ENCODE results near the gene ZNF382.

The ZNF382 gene

DNA sequence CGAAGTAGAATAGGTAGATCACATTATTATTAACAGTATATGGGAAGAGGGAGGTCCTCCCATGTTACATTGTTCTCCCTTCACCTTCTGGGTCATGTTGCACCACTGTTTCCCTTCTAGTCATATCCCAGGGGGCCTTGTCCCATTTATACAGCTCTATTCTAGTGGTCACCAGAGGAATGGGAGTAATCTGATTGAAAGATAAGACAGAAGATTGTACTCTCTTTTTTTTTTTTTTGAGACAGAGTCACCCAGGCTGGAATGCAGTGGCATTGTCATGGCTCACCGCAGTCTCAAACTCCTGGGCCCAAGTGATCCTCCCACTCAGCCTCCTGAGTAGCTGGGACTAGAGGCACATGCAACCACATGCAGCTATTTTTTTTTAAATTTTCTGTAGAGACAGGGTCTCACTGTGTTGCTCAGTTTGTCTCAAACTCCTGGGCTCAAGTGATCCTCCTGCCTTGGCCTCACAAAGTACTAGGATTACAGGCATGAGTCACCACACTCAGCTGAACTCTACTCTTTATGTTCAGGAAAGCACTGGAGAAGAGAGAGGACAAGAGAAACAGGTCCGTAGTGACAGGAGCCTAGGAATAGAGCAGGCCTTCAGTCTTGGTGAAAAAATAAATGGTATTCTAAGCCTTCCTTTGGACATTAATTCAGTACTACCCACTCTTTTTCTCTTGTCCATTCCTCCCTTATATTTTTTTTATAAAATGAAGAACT, 27.7 kb upstream of the ZNF382 start (continued):
- TF ChIP-seq, protein P1, sequence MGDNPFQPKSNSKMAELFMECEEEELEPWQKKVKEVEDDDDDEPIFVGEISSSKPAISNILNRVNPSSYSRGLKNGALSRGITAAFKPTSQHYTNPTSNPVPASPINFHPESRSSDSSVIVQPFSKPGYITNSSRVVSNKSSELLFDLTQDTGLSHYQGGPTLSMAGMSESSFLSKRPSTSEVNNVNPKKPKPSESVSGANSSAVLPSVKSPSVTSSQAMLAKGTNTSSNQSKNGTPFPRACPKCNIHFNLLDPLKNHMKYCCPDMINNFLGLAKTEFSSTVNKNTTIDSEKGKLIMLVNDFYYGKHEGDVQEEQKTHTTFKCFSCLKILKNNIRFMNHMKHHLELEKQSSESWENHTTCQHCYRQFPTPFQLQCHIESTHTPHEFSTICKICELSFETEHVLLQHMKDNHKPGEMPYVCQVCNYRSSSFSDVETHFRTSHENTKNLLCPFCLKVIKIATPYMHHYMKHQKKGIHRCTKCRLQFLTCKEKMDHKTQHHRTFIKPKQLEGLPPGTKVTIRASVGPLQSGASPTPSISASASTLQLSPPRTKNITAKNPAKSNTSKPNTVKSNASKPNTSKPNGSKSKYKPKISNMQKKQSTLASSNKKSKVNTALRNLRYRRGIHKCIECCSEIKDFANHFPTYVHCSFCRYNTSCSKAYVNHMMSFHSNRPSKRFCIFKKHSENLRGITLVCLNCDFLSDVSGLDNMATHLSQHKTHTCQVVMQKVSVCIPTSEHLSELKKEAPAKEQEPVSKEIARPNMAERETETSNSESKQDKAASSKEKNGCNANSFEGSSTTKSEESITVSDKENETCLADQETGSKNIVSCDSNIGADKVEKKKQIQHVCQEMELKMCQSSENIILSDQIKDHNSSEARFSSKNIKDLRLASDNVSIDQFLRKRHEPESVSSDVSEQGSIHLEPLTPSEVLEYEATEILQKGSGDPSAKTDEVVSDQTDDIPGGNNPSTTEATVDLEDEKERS (tag by site-specific recombination; IDR thresholded peaks at IDR 0.05) = peak; percentile 31; the same call in 1 of the 2 replicates
- TF ChIP-seq ZNF214 (tag by site-specific recombination; IDR thresholded peaks at IDR 0.05; ENCODE audit: borderline replicate concordance) (no peak), ZNF677 (tag by site-specific recombination; IDR thresholded peaks at IDR 0.05) (no peak), ZNF169 (tag by site-specific recombination; IDR thresholded peaks at IDR 0.05) (no peak), ZNF549 (tag by site-specific recombination; IDR thresholded peaks at IDR 0.05) (0 out of 2 replicates have a peak, but pooled peaks have one; percentile 25), ZNF211 (tag by site-specific recombination; IDR thresholded peaks at IDR 0.05; ENCODE audit: low read depth) (no peak), KLF1 (tag by site-specific recombination; IDR thresholded peaks at IDR 0.05) (no peak), ZNF114 (tag by site-specific recombination; IDR thresholded peaks at IDR 0.05) (no peak)
- TF ChIP-seq, protein P2, sequence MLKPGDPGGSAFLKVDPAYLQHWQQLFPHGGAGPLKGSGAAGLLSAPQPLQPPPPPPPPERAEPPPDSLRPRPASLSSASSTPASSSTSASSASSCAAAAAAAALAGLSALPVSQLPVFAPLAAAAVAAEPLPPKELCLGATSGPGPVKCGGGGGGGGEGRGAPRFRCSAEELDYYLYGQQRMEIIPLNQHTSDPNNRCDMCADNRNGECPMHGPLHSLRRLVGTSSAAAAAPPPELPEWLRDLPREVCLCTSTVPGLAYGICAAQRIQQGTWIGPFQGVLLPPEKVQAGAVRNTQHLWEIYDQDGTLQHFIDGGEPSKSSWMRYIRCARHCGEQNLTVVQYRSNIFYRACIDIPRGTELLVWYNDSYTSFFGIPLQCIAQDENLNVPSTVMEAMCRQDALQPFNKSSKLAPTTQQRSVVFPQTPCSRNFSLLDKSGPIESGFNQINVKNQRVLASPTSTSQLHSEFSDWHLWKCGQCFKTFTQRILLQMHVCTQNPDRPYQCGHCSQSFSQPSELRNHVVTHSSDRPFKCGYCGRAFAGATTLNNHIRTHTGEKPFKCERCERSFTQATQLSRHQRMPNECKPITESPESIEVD (tag by site-specific recombination; IDR thresholded peaks at IDR 0.05) = no peak
- TF ChIP-seq, protein P3, sequence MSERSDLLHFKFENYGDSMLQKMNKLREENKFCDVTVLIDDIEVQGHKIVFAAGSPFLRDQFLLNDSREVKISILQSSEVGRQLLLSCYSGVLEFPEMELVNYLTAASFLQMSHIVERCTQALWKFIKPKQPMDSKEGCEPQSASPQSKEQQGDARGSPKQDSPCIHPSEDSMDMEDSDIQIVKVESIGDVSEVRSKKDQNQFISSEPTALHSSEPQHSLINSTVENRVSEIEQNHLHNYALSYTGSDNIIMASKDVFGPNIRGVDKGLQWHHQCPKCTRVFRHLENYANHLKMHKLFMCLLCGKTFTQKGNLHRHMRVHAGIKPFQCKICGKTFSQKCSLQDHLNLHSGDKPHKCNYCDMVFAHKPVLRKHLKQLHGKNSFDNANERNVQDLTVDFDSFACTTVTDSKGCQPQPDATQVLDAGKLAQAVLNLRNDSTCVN (tag by site-specific recombination; optimal IDR thresholded peaks at IDR 0.05) = no peak
- TF ChIP-seq, protein P4, sequence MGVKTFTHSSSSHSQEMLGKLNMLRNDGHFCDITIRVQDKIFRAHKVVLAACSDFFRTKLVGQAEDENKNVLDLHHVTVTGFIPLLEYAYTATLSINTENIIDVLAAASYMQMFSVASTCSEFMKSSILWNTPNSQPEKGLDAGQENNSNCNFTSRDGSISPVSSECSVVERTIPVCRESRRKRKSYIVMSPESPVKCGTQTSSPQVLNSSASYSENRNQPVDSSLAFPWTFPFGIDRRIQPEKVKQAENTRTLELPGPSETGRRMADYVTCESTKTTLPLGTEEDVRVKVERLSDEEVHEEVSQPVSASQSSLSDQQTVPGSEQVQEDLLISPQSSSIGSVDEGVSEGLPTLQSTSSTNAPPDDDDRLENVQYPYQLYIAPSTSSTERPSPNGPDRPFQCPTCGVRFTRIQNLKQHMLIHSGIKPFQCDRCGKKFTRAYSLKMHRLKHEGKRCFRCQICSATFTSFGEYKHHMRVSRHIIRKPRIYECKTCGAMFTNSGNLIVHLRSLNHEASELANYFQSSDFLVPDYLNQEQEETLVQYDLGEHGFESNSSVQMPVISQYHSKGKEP (tag by site-specific recombination; IDR thresholded peaks at IDR 0.05) = no peak
- TF ChIP-seq, protein P5, sequence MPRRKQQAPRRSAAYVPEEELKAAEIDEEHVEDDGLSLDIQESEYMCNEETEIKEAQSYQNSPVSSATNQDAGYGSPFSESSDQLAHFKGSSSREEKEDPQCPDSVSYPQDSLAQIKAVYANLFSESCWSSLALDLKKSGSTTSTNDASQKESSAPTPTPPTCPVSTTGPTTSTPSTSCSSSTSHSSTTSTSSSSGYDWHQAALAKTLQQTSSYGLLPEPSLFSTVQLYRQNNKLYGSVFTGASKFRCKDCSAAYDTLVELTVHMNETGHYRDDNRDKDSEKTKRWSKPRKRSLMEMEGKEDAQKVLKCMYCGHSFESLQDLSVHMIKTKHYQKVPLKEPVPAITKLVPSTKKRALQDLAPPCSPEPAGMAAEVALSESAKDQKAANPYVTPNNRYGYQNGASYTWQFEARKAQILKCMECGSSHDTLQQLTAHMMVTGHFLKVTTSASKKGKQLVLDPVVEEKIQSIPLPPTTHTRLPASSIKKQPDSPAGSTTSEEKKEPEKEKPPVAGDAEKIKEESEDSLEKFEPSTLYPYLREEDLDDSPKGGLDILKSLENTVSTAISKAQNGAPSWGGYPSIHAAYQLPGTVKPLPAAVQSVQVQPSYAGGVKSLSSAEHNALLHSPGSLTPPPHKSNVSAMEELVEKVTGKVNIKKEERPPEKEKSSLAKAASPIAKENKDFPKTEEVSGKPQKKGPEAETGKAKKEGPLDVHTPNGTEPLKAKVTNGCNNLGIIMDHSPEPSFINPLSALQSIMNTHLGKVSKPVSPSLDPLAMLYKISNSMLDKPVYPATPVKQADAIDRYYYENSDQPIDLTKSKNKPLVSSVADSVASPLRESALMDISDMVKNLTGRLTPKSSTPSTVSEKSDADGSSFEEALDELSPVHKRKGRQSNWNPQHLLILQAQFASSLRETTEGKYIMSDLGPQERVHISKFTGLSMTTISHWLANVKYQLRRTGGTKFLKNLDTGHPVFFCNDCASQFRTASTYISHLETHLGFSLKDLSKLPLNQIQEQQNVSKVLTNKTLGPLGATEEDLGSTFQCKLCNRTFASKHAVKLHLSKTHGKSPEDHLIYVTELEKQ (tag by site-specific recombination; IDR thresholded peaks at IDR 0.05; ENCODE audit: borderline replicate concordance) = no peak

DNA sequence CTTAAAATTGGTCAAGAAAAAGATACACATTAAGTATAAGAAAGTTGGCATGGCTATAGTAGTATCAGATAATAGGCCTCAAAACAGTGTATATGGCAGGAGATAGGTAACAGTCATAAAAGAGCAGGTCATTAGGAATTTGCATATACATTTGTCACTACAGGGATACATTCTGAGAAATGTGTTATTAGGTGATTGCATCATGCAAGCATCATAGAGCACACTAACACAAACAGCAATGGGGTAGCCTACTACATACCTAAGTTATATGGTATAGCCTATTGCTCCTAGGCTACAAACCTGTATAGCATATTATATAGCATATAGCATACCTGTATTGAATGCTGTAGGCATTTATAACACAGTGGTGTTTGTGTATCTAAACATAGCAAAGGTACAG, 25.9 kb upstream of the ZNF382 start:
- no peak overlapping the region for H3K4me3 ChIP-seq (ENCODE audit: low read depth, low read length)
- no peak overlapping the region for H3K27ac ChIP-seq (ENCODE audit: extremely low read depth, low read depth, low read length)
- ChIA-PET POLR2A (interaction anchor here (0.6 kb wide), 1 partner anchor 54 kb away, joined by 3 read pairs; no protein-coding TSS in a partner anchor), CTCF (interaction anchor here (0.7 kb wide), 1 partner anchor 18 kb away, joined by 3 read pairs; no protein-coding TSS in a partner anchor)
- 0 out of 2 replicates have a peak, but pooled peaks have one; percentile 22 for TF ChIP-seq ZNF221 (tag by site-specific recombination; IDR thresholded peaks at IDR 0.05; ENCODE audit: borderline replicate concordance)
- peak; percentile 48; the same call in 1 of the 2 replicates for TF ChIP-seq ZNF211 (tag by site-specific recombination; IDR thresholded peaks at IDR 0.05; ENCODE audit: low read depth)
- TF ChIP-seq, protein P1 (tag by site-specific recombination; IDR thresholded peaks at IDR 0.05) = 0 out of 2 replicates have a peak, but pooled peaks have one; percentile 7
- TF ChIP-seq ZNF266 (tag by site-specific recombination; IDR thresholded peaks at IDR 0.05; ENCODE audit: low read depth) = no peak
- TF ChIP-seq KLF10 (tag by site-specific recombination; IDR thresholded peaks at IDR 0.05) = no peak
- no peak for TF ChIP-seq ZNF596 (tag by site-specific recombination; IDR thresholded peaks at IDR 0.05)
- peak; percentile 52; the same call in 1 of the 2 replicates for TF ChIP-seq ZNF558 (tag by site-specific recombination; IDR thresholded peaks at IDR 0.05)
- H3K36me3 ChIP-seq (ENCODE audit: control insufficient read depth in 2 of 2, insufficient read depth in 1 of 2, low read length in 2 of 2) = peaks cover 75 to 93% of the 10 kb centered on the region in 2 experiments
- peaks cover 8% of the 10 kb centered on the region for H3K4me1 ChIP-seq (ENCODE audit: control insufficient read depth, insufficient read depth, low read length)
- peaks cover 30% of the 10 kb centered on the region for H3K9me3 ChIP-seq (ENCODE audit: control insufficient read depth, insufficient read depth, low read depth, low read length)

Measured in HEK293 (cell line).